HepG2 (cell line): Measurements from ENCODE around the gene ZNF511. TPM values are rescaled to one million over a fixed set of nuclear protein-coding genes. Genes with fewer than 3 reads are reported as not detected.

Experiments used
- ATAC-seq: fragments of 200-7000 bp; cut with Tn5 transposase; 3 replicates; pipeline ENCODE4 v1.9.1; 2020; ENCODE audit warnings: mild to moderate bottlenecking, moderate library complexity
- BruUV-seq: library from RNA; stranded (reverse); fragments of 400-500 nt; replicated peaks from 2 replicates; lab custom pipeline; 2021; lab: Mats Ljungman, UMichigan
- CTCF ChIA-PET: fragments of 300-600 bp; formaldehyde crosslinking; extraction: SDS; loops from one replicate; lab custom pipeline; 2021; ENCODE audit warnings: low total read pairs, inconsistent platforms, low intra/inter-chr PET ratio; lab: Yijun Ruan, JAX
- POLR2A ChIA-PET: fragments of 350-600 bp; sonication (Branson Sonifier 250); formaldehyde crosslinking; loops from one replicate; lab custom pipeline; 2020; ENCODE audit warnings: antibody characterized with exemption, inconsistent platforms; lab: Yijun Ruan, JAX
- DNase-seq: peaks from one replicate; pipeline ENCODE4 v3.0.0-alpha.2; 2015; ENCODE audit warnings: low spot score
- FAIRE-seq: peaks from 3 replicates; lab custom pipeline; 2011; peaks lifted over from hg19 to GRCh38; lab: Jason Lieb, UNC
- H2AFZ ChIP-seq: one replicate; pipeline ENCODE4 v1.6.1; 2011; ENCODE audit warnings: low read length, inconsistent platforms
- H3K27ac ChIP-seq: fragments of 300-600 bp; 3 replicates; pipeline ENCODE4 v1.8.0; 2011; ENCODE audit warnings: mixed run types, mild to moderate bottlenecking, mixed read lengths, low read length, inconsistent platforms; ENCODE audit not compliant: insufficient read depth; ENCODE audit errors: extremely low read length
- H3K27me3 ChIP-seq, 2 experiments: fragments of 200-600 bp in 1 of 2; 2 replicates in 1 of 2; 3 replicates in 1 of 2; pipeline versions ENCODE4 v1.6.0 to v1.8.0; 2011; ENCODE audit warnings: low read length in 2 of 2, mild to moderate bottlenecking in 2 of 2, moderate library complexity in 2 of 2, inconsistent platforms in 1 of 2; ENCODE audit not compliant: insufficient read depth in 2 of 2, control insufficient read depth in 1 of 2
- H3K36me3 ChIP-seq, 2 experiments: fragments of 200-600 bp in 1 of 2; replicated peaks in 1 of 2; 2 replicates in 1 of 2; 3 replicates in 1 of 2; pipeline versions ENCODE4 v1.5.1 to v1.8.0; 2011; ENCODE audit warnings: low read length in 2 of 2, inconsistent platforms in 1 of 2; ENCODE audit not compliant: insufficient read depth in 2 of 2, control insufficient read depth in 1 of 2
- H3K4me1 ChIP-seq: 2 replicates; pipeline ENCODE4 v1.5.1; 2012; ENCODE audit warnings: low read length, inconsistent platforms; ENCODE audit not compliant: insufficient read depth
- H3K4me2 ChIP-seq: 2 replicates; pipeline ENCODE4 v1.6.0; 2011; ENCODE audit warnings: low read depth, low read length, inconsistent platforms
- H3K4me3 ChIP-seq, 3 experiments: fragments of 200-600 bp in 1 of 3; sonication (generic), shearing (Covaris generic) in 1 of 3; replicated peaks in 1 of 3; 2 replicates each; pipeline ENCODE4 v1.5.1; 2011 to 2016; ENCODE audit warnings: low read length in 3 of 3, inconsistent platforms in 2 of 3, low read depth in 2 of 3, mild to moderate bottlenecking in 2 of 3, control low read depth in 1 of 3, mixed read lengths in 1 of 3; ENCODE audit not compliant: insufficient read depth in 1 of 3
- H3K79me2 ChIP-seq: one replicate; pipeline ENCODE4 v1.6.1; 2011; ENCODE audit warnings: low read length, inconsistent platforms; ENCODE audit not compliant: insufficient read depth
- H3K9ac ChIP-seq: 2 replicates; pipeline ENCODE4 v1.6.0; 2011; ENCODE audit warnings: mild to moderate bottlenecking, low read depth, low read length, inconsistent platforms; ENCODE audit not compliant: insufficient read depth
- H3K9me3 ChIP-seq: 2 replicates; pipeline ENCODE4 v1.5.1; 2012; ENCODE audit warnings: mild to moderate bottlenecking, low read length
- H4K20me1 ChIP-seq: 2 replicates; pipeline ENCODE4 v1.6.0; 2011; ENCODE audit warnings: inconsistent platforms, mild to moderate bottlenecking, low read length, moderate library complexity; ENCODE audit not compliant: insufficient read depth
- GABPB1 ChIP-seq: IDR thresholded peaks from 2 replicates; pipeline ENCODE4 v1.6.1; 2016; ENCODE audit warnings: mild to moderate bottlenecking, missing genetic modification reagents, moderate library complexity, missing compliant biosample characterization
- KAT8 ChIP-seq: IDR thresholded peaks from 2 replicates; pipeline ENCODE4 v1.6.1; 2016; ENCODE audit warnings: missing genetic modification reagents, missing compliant biosample characterization
- KDM2A ChIP-seq: sonication (generic); formaldehyde crosslinking; IDR thresholded peaks from 2 replicates; pipeline ENCODE4 v1.4.0; 2020; ENCODE audit warnings: low read depth, missing genetic modification reagents, borderline replicate concordance
- PATZ1 ChIP-seq: sonication (generic); formaldehyde crosslinking; IDR thresholded peaks from 2 replicates; pipeline ENCODE4 v1.4.0; 2020; ENCODE audit warnings: missing genetic modification reagents
- SMAD9 ChIP-seq: sonication (generic); formaldehyde crosslinking; IDR thresholded peaks from 2 replicates; pipeline ENCODE4 v1.5.1; 2020; ENCODE audit warnings: mild to moderate bottlenecking, missing genetic modification reagents
- THAP11 ChIP-seq: IDR thresholded peaks from 2 replicates; pipeline ENCODE4 v1.6.1; 2016; ENCODE audit warnings: missing biosample characterization, missing genetic modification reagents
- TRIM22 ChIP-seq: fragments of 450-650 bp; IDR thresholded peaks from 2 replicates; pipeline ENCODE4 v1.6.1; 2017
- YY1 ChIP-seq: IDR thresholded peaks from 2 replicates; pipeline ENCODE4 v1.6.1; 2011; ENCODE audit warnings: low read length, low read depth, moderate library complexity, mild to moderate bottlenecking; ENCODE audit not compliant: insufficient read depth, insufficient replicate concordance
- ZFX ChIP-seq: sonication (generic); formaldehyde crosslinking; IDR thresholded peaks from 2 replicates; pipeline ENCODE4 v1.4.0; 2020; ENCODE audit warnings: mild to moderate bottlenecking, low read depth, missing genetic modification reagents, moderate library complexity
- ZFY ChIP-seq: sonication (generic); formaldehyde crosslinking; IDR thresholded peaks from 2 replicates; pipeline ENCODE4 v1.4.0; 2020; ENCODE audit warnings: missing genetic modification reagents
- ZNF687 ChIP-seq: sonication (generic); formaldehyde crosslinking; IDR thresholded peaks from 2 replicates; pipeline ENCODE4 v1.5.1; 2020; ENCODE audit warnings: mild to moderate bottlenecking, missing genetic modification reagents, moderate library complexity
- ZNF777 ChIP-seq: sonication (generic); formaldehyde crosslinking; IDR thresholded peaks from 2 replicates; pipeline ENCODE4 v1.4.0; 2020; ENCODE audit warnings: missing genetic modification reagents
- WGBS: methylation state at CpG from one replicate; pipeline ENCODE4 v1.1.6; 2017; ENCODE audit warnings: low lambda C conversion rate; 5-methylcytosine and 5-hydroxymethylcytosine counted together
- in situ Hi-C: cut with HindIII; loops from 2 replicates; pipeline ENCODE4 v1.10.0; 2017; ENCODE audit warnings: low pct_unique_long_range_greater_than_20kb; ENCODE audit not compliant: extremely low pct_ligation_motif_present
- intact Hi-C: fragments of 100-400 bp; cut with micrococcal nuclease; formaldehyde crosslinking; loops from one replicate; pipeline ENCODE4 v1.10.0; 2022; ENCODE audit not compliant: unreplicated experiment
- polyA plus RNA-seq, 8 experiments: library from polyadenylated mRNA; depleted of rRNA in 3 of 8; stranded (reverse) in 7 of 8; unstranded in 1 of 8; fragments of >200 nt; fragmentation: Illumina TruSeq in 4 of 8; extraction: Trizol in 4 of 8; gene quantifications; 2 replicates each; pipeline versions ENCODE4 v1.2.1 to v1.2.3, GENCODE V29; 2011 to 2016; ENCODE audit warnings: low read depth in 4 of 8, missing spikeins in 1 of 8, mixed read lengths in 1 of 8; ENCODE audit not compliant: insufficient read depth in 1 of 8
- total RNA-seq, 5 experiments: library from RNA; depleted of rRNA; stranded (reverse); fragments of >200 nt; fragmentation: Illumina TruSeq; extraction: Trizol; gene quantifications; 2 replicates each; pipeline ENCODE4 v1.2.3, GENCODE V29; 2016; ENCODE audit warnings: low read depth in 1 of 5

ZNF511 gene
- total and polyA plus RNA-seq, 2 of the 13 experiments (the other 11 are each of a cell fraction or from before 2014, with no cell fraction given) = 35.6 to 66.4 TPM

- Histone ChIP-seq H3K79me2 (no peaks in the 10 kb centered on the region), H3K27me3 (peaks cover 5 to 47% of the 10 kb centered on the region in 2 experiments), H3K4me1 (peaks cover 29% of the 10 kb centered on the region), H3K27ac (no peak overlapping the region), H3K36me3 (no peaks in the 10 kb centered on the region), H4K20me1 (no peaks in the 10 kb centered on the region), H2AFZ (no peak overlapping the region), H3K4me3 (peak overlapping the region; percentile 55 to 74 (median 61)), H3K9me3 (no peaks in the 10 kb centered on the region), H3K4me2 (peak overlapping the region; percentile 83), H3K9ac (peak overlapping the region; percentile 34; the same call in 1 of the 2 replicates)
- DNase-seq = no peak
- ChIA-PET POLR2A (interaction anchor here (1.3 to 2.6 kb wide), 2 partner anchors 21 to 23 kb away, joined by 4 to 18 read pairs; partner anchors contain the start of gene PRAP1), CTCF (no interaction called here)
- in situ Hi-C loops = no loop called here
- intact Hi-C loops = loop anchor here (10.0 kb wide), 1 partner anchor 49 kb away; the partner anchor contains the start of genes ECHS1 and PAOX
- WGBS = 1% methylated on average over 17 of the region's 91 CpGs
- no peak for FAIRE-seq
- peak; percentile 26 for ATAC-seq
- no TSS peak for BruUV-seq
- TF ChIP-seq TRIM22 (no peak), KAT8 (CRISPR knock-in tag) (no peak), SMAD9 (CRISPR knock-in tag) (no peak), YY1 (peak; percentile 9), THAP11 (CRISPR knock-in tag) (0 out of 2 replicates have a peak, but pooled peaks have one; percentile 21), GABPB1 (peak; percentile 10; the same call in 1 of the 2 replicates), ZFX (CRISPR knock-in tag) (peak; percentile 56), ZNF777 (CRISPR knock-in tag) (peak; percentile 83), PATZ1 (CRISPR knock-in tag) (peak; percentile 23; the same call in 1 of the 2 replicates), ZNF687 (CRISPR knock-in tag) (peak; percentile 39; the same call in 1 of the 2 replicates), KDM2A (CRISPR knock-in tag) (peak; percentile 38; the same call in 1 of the 2 replicates), ZFY (peak; percentile 42; the same call in 1 of the 2 replicates)
These were observed 16.9 kb downstream of the ZNF511 start for GRCh38 chr10:133325440-133326222.
